WTC11 (cell line): Measurements from ENCODE around the gene P2RX6.

Experiments used
- ARID4B ChIP-seq: sonication (generic); formaldehyde crosslinking; IDR thresholded peaks from 2 replicates; pipeline ENCODE4 v1.8.0; 2023; ENCODE audit warnings: missing genetic modification reagents, mild to moderate bottlenecking, borderline replicate concordance
- ATF2 ChIP-seq: sonication (generic); formaldehyde crosslinking; IDR thresholded peaks from 2 replicates; pipeline ENCODE4 v1.8.1; 2022; ENCODE audit warnings: low read depth, missing genetic modification reagents, borderline replicate concordance

GRCh38 chr22:20981787-20982562, 33.0 kb upstream of the P2RX6 start, which contains the start of gene LZTR1:
- TF ChIP-seq ATF2 (CRISPR knock-in tag) (no peak), ARID4B (CRISPR knock-in tag) (peak; percentile 80; the same call in 1 of the 2 replicates)
